Measurements from ENCODE around the gene TAP1. TPM values are rescaled to one million over a fixed set of nuclear protein-coding genes. Genes with fewer than 3 reads are reported as not detected.

Gene TAP1
- polyA plus RNA-seq, 1 experiment, result 38.6 TPM

DNA sequence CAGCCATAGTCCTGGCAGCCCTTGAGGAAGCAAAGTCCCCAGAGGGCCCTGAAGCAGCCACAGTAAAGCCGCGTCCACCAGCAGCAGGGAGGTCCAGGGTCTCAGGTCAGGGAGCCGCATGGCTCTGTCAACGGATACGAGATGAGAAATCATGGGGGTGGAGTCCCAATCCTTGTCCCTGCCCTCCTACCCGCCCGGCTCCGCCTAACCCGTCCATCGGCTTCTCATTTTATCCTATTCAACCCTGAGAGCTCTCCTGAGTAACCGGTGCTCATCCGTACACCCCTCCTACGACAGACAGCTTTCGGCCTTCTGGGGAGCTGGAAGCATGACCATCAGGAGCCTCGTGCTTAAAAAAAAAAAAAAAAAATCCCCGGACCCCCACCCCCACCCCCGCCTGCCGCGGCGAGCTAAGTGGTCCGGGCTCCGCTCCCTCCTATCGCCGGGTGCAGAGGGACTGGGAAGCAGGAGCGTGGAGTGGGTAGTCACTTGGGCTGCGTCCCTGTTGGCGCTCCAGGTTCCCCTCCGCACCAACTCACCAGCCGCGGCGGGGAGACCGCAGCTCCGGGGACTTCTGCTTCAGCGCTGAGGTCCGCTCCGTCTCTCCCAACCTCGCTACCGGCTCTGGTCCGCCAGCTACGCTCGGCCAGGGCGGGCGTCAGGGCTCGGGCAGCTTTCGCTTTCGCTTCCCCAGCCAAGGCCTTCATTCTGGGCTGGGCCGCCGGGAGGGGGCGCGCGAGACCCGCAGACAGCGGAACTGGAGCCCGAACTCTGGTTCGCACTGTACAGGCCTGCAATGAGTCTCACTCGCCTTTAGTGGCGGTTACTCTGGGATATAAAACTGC lies 15.2 kb downstream of the TAP1 start, which contains the start of gene TAP2:
Gene TAP2, minus strand, starts transcription at position 626 of the 845 bp plus-strand sequence. Its CDS starts 506 bp downstream, at position 120.
- Histone ChIP-seq H3K27ac (ENCODE audit: low read depth, low read length) (peak within 1 kb of the TSS; percentile 92), H3K27me3 (ENCODE audit: control insufficient read depth, insufficient read depth, low read length) (no peaks in the 10 kb centered on the region), H3K4me3 (ENCODE audit: low read depth, low read length) (peak within 1 kb of the TSS; percentile 92), H3K9me3 (ENCODE audit: control insufficient read depth, insufficient read depth, low read length) (no peaks in the 10 kb centered on the region; the same call in 1 of the 2 replicates)
- TF ChIP-seq CTCF (IDR thresholded peaks at IDR 0.05; ENCODE audit: low read depth, low read length), result peak; percentile 96
- ChIA-PET POLR2A (interaction anchor here (0.6 to 2.2 kb wide), 8 partner anchors 12 to 709 kb away, joined by 3 to 25 read pairs (median 5); partner anchors contain the start of genes FKBPL, PSMB9 and TAP1), CTCF (interaction anchor here (0.6 to 6.8 kb wide), 48 partner anchors 9 to 1635 kb away, joined by 3 to 271 read pairs (median 5); partner anchors contain the start of genes BRD2, HLA-DMA, PSMB9 and TAP1)
- peak; percentile 74 for DNase-seq (ENCODE audit: low read depth, low spot score)

- Histone ChIP-seq H3K9me3 (ENCODE audit: control insufficient read depth, insufficient read depth, low read length) (no peaks in the 10 kb centered on the region; the same call in 1 of the 2 replicates), H3K27ac (ENCODE audit: low read depth, low read length) (peak overlapping the region; percentile 21), H3K4me3 (ENCODE audit: low read depth, low read length) (peak overlapping the region; percentile 92), H3K27me3 (ENCODE audit: control insufficient read depth, insufficient read depth, low read length) (no peaks in the 10 kb centered on the region)
- no peak for DNase-seq (ENCODE audit: low read depth, low spot score)
- TF ChIP-seq CTCF (IDR thresholded peaks at IDR 0.05; ENCODE audit: low read depth, low read length), result no peak
- CTCF ChIA-PET, result interaction anchor here (0.8 to 6.8 kb wide), 26 partner anchors 13 to 582 kb away, joined by 3 to 271 read pairs (median 8); partner anchors contain the start of genes BRD2, HLA-DMA, PSMB9 and TAP1
- POLR2A ChIA-PET, result interaction anchor here (0.9 to 2.2 kb wide), 7 partner anchors 12 to 136 kb away, joined by 3 to 25 read pairs (median 5); partner anchors contain the start of genes PSMB9 and TAP1
Observed at GRCh38 chr6:32837651-32838113, 15.8 kb downstream of the TAP1 start.

DNA sequence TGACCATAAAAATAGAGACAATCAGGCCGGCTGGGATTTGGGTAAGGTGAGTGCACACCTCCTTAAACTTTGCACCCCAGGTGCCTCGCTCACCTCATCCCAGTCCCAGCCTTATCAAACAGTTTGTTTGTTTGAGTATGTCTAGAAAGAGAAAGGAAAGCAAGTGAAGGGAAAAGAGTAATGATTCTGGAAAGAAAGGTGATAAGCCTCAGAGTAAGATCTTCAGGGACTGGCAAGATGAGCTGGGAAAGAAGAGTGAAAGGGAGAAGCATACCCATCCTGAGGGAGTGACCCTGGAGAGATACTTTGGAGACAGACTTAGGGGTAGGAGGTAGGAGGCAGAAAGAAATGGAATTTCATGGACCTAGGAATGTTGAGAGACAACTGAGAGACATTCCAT lies 16.6 kb downstream of the TAP1 start:
- Histone ChIP-seq H3K4me3 (ENCODE audit: low read depth, low read length) (no peak overlapping the region), H3K9me3 (ENCODE audit: control insufficient read depth, insufficient read depth, low read length) (no peaks in the 10 kb centered on the region; the same call in 1 of the 2 replicates), H3K27ac (ENCODE audit: low read depth, low read length) (no peak overlapping the region), H3K27me3 (ENCODE audit: control insufficient read depth, insufficient read depth, low read length) (no peaks in the 10 kb centered on the region)
- DNase-seq (ENCODE audit: low read depth, low spot score), result no peak
- ChIA-PET CTCF (interaction anchor here (3.8 to 6.8 kb wide), 2 partner anchors 18 to 33 kb away, joined by 99 to 271 read pairs; partner anchors contain the start of genes PSMB9 and TAP1), POLR2A (no interaction called here)
- no peak for TF ChIP-seq CTCF (IDR thresholded peaks at IDR 0.05; ENCODE audit: low read depth, low read length)

GRCh38 chr6:32835167-32835893 lies 18.2 kb downstream of the TAP1 start:
- ChIA-PET CTCF (interaction anchor here (0.6 kb wide), 1 partner anchor 24 kb away, joined by 3 read pairs; no protein-coding TSS in a partner anchor), POLR2A (no interaction called here)
- TF ChIP-seq CTCF (IDR thresholded peaks at IDR 0.05; ENCODE audit: low read depth, low read length), result no peak
- DNase-seq (ENCODE audit: low read depth, low spot score), result no peak
- no peaks in the 10 kb centered on the region; the same call in 1 of the 2 replicates for H3K9me3 ChIP-seq (ENCODE audit: control insufficient read depth, insufficient read depth, low read length)
- no peaks in the 10 kb centered on the region for H3K27me3 ChIP-seq (ENCODE audit: control insufficient read depth, insufficient read depth, low read length)
- H3K27ac ChIP-seq (ENCODE audit: low read depth, low read length), result no peak overlapping the region
- H3K4me3 ChIP-seq (ENCODE audit: low read depth, low read length), result no peak overlapping the region

Measured in AG04450 (cell line).